Eye (tissue), 1 donor: Measurements from ENCODE around the gene CCDC148.

Experiments used
- DNase-seq: peaks from one replicate; pipeline ENCODE4 v3.0.0-alpha.2; 2015

Gene CCDC148

GRCh38 chr2:158143703-158144360, 312.7 kb downstream of the CCDC148 start:
- no peak for DNase-seq

GRCh38 chr2:158142568-158143332, 313.8 kb downstream of the CCDC148 start:
- DNase-seq = no peak

GRCh38 chr2:158142165-158142564, 314.4 kb downstream of the CCDC148 start:
- DNase-seq = no peak

GRCh38 chr2:158140201-158140600, 316.4 kb downstream of the CCDC148 start:
- no peak for DNase-seq

- DNase-seq = peak; percentile 17
These were observed 318.3 kb downstream of the CCDC148 start for GRCh38 chr2:158138255-158138654.

- DNase-seq = no peak
These were observed 321.5 kb downstream of the CCDC148 start for GRCh38 chr2:158135096-158135495.

GRCh38 chr2:158134655-158135054, 321.9 kb downstream of the CCDC148 start:
- DNase-seq = no peak

GRCh38 chr2:158134055-158134454, 322.5 kb downstream of the CCDC148 start:
- DNase-seq = no peak

- DNase-seq = peak; percentile 12
These were observed 324.5 kb downstream of the CCDC148 start for GRCh38 chr2:158131919-158132566.

GRCh38 chr2:158131483-158131912, 325.1 kb downstream of the CCDC148 start:
- peak; percentile 35 for DNase-seq

- DNase-seq = no peak
These were observed 325.6 kb downstream of the CCDC148 start for GRCh38 chr2:158130832-158131473.

- DNase-seq = no peak
These were observed 327.5 kb downstream of the CCDC148 start for GRCh38 chr2:158129037-158129436.

- DNase-seq = no peak
These were observed 328.2 kb downstream of the CCDC148 start for GRCh38 chr2:158128168-158128973.

GRCh38 chr2:158127380-158127804, 329.2 kb downstream of the CCDC148 start:
- DNase-seq = no peak

GRCh38 chr2:158125756-158126498, 330.6 kb downstream of the CCDC148 start:
- DNase-seq = no peak

- DNase-seq = no peak
These were observed 331.7 kb downstream of the CCDC148 start for GRCh38 chr2:158124896-158125295.
